ENCODE measurements around the gene PHF19.

DNA sequence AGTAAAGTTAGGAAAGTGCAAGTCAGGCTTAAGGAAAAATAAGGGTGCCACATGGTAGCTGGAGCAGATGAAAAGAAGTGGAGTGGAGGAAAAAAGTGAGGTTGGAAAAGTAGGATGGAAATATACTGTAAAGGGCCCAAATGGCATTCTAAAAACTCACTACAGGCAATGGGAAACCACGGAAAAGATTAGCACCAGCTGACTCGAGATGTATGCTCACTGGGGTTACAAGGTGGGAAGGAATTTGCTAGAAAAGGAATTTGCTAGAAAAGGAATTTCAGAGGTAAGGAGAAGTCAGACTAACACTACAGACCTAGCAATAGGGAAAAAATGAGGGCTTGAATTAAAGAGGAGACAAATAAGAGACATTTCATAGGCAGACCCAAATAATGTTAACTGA, 37.8 kb downstream of the PHF19 start:
- TF ChIP-seq, protein P1, sequence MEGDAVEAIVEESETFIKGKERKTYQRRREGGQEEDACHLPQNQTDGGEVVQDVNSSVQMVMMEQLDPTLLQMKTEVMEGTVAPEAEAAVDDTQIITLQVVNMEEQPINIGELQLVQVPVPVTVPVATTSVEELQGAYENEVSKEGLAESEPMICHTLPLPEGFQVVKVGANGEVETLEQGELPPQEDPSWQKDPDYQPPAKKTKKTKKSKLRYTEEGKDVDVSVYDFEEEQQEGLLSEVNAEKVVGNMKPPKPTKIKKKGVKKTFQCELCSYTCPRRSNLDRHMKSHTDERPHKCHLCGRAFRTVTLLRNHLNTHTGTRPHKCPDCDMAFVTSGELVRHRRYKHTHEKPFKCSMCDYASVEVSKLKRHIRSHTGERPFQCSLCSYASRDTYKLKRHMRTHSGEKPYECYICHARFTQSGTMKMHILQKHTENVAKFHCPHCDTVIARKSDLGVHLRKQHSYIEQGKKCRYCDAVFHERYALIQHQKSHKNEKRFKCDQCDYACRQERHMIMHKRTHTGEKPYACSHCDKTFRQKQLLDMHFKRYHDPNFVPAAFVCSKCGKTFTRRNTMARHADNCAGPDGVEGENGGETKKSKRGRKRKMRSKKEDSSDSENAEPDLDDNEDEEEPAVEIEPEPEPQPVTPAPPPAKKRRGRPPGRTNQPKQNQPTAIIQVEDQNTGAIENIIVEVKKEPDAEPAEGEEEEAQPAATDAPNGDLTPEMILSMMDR (IDR thresholded peaks at IDR 0.05), result no peak
- no peak for TF ChIP-seq POLR2A (IDR thresholded peaks at IDR 0.05)
- no peak for TF ChIP-seq EP300 (IDR thresholded peaks at IDR 0.05)
- TF ChIP-seq POLR2AphosphoS5 (IDR thresholded peaks at IDR 0.05), result no peak
